Fibroblast of pulmonary artery (primary cell): ENCODE measurements around the gene RTL1.
A peak's percentile ranks its signal among the peaks of the same experiment; 100 is the strongest.

Experiments
- DNase-seq: peaks from one replicate; pipeline ENCODE4 v3.0.0-alpha.2; 2010; ENCODE audit warnings: low read depth
- H3K4me3 ChIP-seq: replicated peaks from 2 replicates; pipeline ENCODE4 v1.5.1; 2011; ENCODE audit warnings: low read depth, mild to moderate bottlenecking, control low read depth, low read length, moderate library complexity
- TF ChIP-seq, protein P1 (sequence below): IDR thresholded peaks from 2 replicates; pipeline ENCODE4 v1.5.1; 2011; ENCODE audit warnings: mild to moderate bottlenecking, control low read depth, low read length, inconsistent platforms; ENCODE audit errors: missing control alignments

The RTL1 gene

GRCh38 chr14:100902295-100903133 lies 1.0 kb downstream of the RTL1 start:
- TF ChIP-seq, protein P1, sequence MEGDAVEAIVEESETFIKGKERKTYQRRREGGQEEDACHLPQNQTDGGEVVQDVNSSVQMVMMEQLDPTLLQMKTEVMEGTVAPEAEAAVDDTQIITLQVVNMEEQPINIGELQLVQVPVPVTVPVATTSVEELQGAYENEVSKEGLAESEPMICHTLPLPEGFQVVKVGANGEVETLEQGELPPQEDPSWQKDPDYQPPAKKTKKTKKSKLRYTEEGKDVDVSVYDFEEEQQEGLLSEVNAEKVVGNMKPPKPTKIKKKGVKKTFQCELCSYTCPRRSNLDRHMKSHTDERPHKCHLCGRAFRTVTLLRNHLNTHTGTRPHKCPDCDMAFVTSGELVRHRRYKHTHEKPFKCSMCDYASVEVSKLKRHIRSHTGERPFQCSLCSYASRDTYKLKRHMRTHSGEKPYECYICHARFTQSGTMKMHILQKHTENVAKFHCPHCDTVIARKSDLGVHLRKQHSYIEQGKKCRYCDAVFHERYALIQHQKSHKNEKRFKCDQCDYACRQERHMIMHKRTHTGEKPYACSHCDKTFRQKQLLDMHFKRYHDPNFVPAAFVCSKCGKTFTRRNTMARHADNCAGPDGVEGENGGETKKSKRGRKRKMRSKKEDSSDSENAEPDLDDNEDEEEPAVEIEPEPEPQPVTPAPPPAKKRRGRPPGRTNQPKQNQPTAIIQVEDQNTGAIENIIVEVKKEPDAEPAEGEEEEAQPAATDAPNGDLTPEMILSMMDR: no peak
- DNase-seq: no peak
- H3K4me3 ChIP-seq: no peak overlapping the region

DNA sequence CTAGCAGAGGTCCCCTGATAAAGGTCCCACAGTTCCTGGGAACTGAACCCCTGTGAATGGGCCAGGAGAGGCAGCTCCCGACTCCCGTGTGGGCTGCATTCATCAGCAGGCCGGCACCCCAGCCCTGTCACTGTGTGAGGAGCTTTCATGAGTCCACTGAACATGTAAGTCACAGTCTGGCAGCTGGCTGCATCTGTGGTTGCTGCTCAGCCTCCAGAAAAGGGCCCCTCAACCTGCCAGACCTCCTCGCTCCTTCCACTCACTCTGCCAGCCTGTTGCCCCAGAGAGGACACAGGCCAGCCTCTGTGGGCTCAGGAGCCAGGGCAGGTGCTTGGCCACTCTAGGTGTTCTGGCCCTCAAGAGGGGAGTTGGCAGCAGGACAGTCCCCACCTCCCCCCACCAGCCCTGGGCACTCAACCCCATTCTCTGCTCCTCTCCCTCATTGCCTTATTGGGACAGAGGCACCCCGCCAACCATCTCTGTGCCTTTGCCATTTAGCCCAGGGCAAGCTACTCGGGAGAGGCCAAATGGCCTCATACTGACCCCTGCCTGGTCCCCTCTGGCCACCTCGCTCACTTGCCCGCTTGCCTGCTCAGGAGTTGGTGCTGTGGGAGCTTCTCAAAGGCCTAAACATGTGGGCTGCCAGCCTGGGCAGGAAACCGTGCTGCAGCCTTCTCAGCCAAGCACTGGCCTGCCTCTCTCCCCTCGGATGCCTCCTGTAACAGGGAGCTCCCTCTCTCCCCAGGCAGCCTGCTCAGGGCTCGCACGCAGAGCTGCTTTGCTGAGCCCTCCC lies 1.9 kb downstream of the RTL1 start:
- no peak overlapping the region for H3K4me3 ChIP-seq
- no peak for DNase-seq
- TF ChIP-seq, protein P1: no peak

GRCh38 chr14:100900837-100901390 lies 2.6 kb downstream of the RTL1 start:
- peak; percentile 8 for DNase-seq
- TF ChIP-seq, protein P1: no peak
- no peak overlapping the region for H3K4me3 ChIP-seq

- DNase-seq: no peak
- TF ChIP-seq, protein P1: no peak
- no peak overlapping the region for H3K4me3 ChIP-seq
Measured at GRCh38 chr14:100899884-100900771, 3.4 kb downstream of the RTL1 start.

- TF ChIP-seq, protein P1: no peak
- DNase-seq: peak; percentile 6
- H3K4me3 ChIP-seq: no peak overlapping the region
Measured at GRCh38 chr14:100898935-100899883, 4.3 kb downstream of the RTL1 start.

DNA sequence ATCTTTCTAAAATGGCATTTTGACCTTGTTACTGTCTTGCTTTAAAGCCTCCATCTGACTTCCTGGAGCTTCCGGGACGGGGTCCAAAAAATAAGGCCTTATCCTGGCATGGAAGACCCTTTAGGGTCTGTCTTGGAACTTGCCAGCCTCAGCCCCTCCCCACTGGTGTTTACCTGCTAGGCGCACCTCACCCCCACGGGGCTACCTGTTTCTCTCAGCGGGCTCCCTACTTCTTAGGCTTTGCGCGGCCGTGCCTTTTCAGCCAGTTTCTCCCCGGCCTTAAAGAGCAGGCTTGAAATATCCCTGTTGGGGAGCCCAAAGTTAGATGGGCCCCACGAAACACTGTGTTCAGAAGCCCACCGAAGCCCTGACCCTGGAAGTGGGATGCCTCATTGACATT lies 5.1 kb downstream of the RTL1 start:
- DNase-seq: no peak
- H3K4me3 ChIP-seq: no peak overlapping the region
- TF ChIP-seq, protein P1: no peak
